ENCODE data around the gene GRIK1.

GRIK1 gene

GRCh38 chr21:29786496-29787360 lies 153.1 kb downstream of the GRIK1 start:
- no peak for DNase-seq (ENCODE audit: low spot score)

DNA sequence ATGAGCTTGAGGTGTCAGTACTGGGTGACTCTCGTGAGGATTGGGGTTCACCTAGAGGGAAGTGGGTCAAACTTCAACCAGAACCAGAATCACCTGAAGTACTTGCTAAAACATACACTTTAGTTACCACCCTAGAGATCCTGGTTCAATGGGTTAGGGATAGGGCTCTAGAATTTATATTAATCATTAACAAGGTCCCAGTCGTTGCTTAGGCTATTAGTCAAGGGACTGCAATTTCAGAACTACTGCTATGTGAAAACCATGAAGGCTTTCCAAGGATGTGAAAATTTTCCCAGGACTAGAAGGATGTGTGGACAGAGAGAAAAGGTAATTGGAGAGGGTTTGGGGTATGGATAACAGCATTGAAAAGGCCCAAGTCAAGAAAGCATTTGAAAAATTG lies 162.6 kb downstream of the GRIK1 start:
- no peak for DNase-seq (ENCODE audit: low spot score)

- no peak for DNase-seq (ENCODE audit: low spot score)
Measured at GRCh38 chr21:29775462-29775861, 164.3 kb downstream of the GRIK1 start.

GRCh38 chr21:29771491-29772066 lies 168.2 kb downstream of the GRIK1 start:
- DNase-seq (ENCODE audit: low spot score), result no peak

DNA sequence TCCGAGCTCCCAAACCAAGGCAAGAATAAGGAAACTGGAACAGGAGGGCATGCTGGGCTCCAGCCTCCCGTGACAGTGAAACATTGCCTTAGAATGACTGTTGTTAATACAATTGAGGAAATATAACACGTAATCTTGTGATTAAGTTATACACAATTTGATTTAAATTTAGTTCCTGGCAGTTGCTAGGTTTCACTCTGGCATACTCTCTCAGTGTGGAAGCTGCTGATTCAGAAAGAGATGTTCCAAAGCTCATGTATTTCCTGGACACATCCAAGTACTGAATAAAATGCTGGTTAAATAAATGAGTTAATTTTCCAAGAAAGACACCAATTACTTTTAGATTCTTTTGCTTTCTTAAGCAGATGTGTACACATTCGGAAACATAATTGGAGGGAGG lies 176.1 kb downstream of the GRIK1 start:
- DNase-seq (ENCODE audit: low spot score), result no peak

DNA sequence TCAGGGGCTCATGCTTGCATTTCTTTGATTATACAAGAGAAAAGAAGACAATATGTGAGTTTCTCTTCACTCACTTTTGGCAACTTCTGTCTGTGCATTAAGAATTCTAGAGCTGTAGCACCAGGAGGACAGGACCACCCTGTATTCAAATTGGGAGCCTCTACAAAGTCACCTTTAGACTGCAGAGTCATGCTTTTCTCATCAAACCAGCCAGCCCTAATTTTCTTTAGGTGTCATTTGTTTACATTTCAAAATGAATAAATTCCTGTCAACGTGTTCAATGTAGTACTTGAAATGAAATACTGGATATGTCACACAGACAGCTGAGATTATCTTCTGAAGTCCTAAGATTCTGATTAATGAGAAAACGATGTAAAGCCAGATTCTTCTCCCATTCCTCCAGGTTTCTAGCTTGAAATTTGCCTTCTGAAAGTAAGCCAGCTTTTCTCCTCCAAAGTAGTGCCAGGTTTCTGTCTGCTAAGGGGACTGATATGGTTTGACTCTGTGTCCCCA lies 177.2 kb downstream of the GRIK1 start:
- no peak for DNase-seq (ENCODE audit: low spot score)

DNA sequence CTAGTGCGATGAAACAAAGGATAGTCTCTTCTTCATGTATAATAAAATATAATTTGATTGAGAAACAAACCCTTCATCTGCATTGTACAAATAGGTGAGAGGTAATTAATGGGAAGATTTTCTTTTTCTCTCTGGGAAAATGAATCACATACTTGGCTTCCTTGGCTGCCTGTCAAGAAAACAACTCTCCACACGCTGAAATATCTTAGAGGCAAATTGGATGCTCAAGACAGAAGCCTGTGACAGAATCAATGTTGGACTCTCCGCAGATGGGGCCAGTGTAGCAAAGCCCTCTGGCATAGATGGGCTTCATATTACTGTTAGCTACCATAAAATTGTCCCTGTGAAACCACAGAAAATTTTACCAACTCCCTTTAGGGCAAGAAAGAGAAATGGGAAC lies 186.6 kb downstream of the GRIK1 start:
- DNase-seq (ENCODE audit: low spot score), result no peak

DNA sequence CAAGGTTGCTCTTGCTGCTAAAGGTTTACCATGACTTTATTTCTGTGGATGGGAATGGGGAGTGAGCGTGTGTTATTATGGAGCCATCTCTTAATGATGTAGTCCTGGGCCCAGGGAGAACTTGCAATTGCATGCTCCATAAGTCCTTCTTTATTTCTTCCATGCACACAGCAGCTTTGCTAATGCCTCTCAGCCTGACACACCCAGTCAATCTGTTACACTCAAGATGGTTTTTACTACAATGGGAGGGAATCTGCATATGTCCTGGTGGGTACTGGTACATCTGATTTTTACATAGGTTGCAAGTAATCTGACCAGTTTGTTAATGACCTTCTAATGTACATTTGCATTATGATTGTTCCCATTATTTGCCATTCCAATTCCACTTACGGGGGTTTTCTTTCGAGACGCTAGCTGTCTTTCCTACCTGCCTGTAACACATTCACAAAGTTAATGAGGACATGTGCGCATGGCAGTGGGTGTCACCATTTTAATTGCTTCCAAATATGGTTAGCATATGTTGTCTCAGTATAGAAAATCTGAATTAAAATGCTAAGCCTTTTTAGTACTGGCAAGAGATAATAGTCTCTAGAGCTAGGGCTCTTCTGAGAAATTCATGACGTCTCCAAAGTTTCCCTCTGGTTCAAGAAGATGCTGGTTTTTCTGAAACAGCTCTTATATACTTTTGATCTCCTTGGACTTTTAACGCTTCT lies 188.2 kb downstream of the GRIK1 start:
- no peak for DNase-seq (ENCODE audit: low spot score)

DNA sequence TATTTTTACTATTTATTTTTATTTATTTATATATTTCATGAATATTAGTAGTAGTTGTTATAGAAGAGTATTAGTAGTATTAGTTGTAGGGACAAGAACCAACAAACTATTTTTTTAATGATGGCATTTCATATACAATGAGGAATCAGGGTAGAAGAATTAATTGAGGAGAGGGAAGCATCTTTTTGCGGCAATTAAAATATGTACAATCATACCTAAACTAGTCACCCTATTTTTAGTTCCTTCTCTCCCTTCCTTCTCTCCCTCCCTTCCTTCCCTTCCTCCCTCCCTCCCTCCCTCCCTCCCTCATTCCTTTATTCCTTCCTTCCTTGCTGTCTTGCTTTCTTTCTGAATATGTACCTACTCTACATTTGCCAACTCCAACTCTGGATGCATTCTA lies 189.8 kb downstream of the GRIK1 start:
- no peak for DNase-seq (ENCODE audit: low spot score)

GRCh38 chr21:29749223-29749622 lies 190.6 kb downstream of the GRIK1 start:
- no peak for DNase-seq (ENCODE audit: low spot score)

- no peak for DNase-seq (ENCODE audit: low spot score)
Measured at GRCh38 chr21:29748391-29749167, 191.2 kb downstream of the GRIK1 start.

GRCh38 chr21:29741761-29742160 lies 198.0 kb downstream of the GRIK1 start:
- DNase-seq (ENCODE audit: low spot score), result no peak

DNA sequence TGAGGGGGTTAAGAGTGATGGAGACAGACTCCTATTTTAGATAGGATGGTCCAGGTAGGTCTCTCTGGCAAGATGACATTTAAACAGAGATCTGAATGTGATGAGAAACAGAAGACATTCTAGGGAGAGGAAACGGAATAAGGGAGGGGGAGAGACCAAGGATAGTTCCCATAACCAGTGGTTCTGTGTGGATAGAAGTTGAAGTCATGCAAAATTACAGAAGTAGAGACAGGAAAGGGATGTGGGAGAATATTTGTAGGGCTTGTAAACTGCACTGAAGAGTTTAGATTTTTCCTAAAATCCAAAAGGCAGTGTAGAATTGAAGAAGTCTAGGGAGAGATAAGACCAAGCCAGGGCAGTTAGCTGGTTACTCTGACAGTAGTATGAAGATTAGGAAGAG lies 200.6 kb downstream of the GRIK1 start:
- DNase-seq (ENCODE audit: low spot score), result no peak

DNA sequence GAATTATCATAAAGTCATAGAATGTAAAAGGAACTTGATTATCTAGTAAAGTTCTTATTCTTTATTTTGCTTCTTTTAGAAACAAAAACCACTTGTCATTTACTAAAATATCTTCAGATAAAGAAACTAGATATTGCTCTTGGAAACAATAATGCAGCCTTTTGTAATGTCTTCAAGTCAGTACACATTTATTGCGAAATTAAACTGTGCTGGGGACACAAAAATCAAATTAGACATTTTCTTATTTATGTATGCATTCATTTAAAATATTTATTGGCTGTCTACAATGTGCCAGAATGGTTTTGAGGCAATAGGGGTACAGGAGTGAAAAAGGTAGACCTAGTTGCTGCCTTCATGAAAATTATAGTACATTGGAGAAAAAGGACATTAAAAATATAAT lies 201.1 kb downstream of the GRIK1 start:
- no peak for DNase-seq (ENCODE audit: low spot score)

GRCh38 chr21:29737186-29737585 lies 202.6 kb downstream of the GRIK1 start:
- no peak for DNase-seq (ENCODE audit: low spot score)

- DNase-seq (ENCODE audit: low spot score), result no peak
Measured at GRCh38 chr21:29730281-29730680, 209.5 kb downstream of the GRIK1 start.

DNA sequence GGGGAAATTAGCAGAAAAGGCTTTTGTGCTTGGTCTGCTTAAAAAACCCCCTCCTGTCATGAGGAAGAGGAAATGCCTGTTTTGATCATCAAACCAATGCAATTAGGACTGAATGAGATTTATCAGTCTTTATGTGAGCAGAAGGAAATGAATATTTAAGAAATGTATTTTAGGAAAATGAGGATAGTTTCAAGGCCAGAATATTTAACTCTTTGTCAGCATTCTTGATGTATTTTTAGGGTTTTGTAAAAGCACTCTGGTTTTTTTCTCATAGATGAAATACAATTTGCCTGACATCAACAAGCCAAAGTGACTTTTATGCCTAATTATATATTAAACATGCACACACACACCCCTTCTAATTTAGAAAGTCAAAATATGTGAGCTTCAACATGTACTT lies 213.8 kb downstream of the GRIK1 start:
- no peak for DNase-seq (ENCODE audit: low spot score)

GRCh38 chr21:29725025-29725736 lies 214.6 kb downstream of the GRIK1 start:
- no peak for DNase-seq (ENCODE audit: low spot score)

DNA sequence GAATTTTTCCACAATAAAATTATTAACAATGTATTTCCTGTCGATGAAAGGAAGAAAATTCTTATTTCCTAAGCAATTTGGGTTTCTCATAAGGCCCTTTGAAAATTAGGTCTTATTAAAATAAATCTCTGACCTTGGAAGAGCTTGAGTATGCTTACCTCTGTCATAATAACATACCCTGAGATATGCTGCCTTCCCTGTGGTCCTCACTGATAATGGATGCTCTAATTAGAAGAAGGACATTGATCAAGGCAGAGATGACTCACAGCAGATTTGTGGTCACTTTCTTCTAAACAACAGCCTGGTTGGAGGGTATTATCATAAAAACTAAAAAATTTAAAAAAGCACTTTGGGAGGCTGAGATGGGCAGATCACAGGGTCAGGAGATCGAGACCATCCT lies 217.8 kb downstream of the GRIK1 start:
- DNase-seq (ENCODE audit: low spot score), result no peak

GRCh38 chr21:29721221-29721620 lies 218.6 kb downstream of the GRIK1 start:
- DNase-seq (ENCODE audit: low spot score), result no peak

DNA sequence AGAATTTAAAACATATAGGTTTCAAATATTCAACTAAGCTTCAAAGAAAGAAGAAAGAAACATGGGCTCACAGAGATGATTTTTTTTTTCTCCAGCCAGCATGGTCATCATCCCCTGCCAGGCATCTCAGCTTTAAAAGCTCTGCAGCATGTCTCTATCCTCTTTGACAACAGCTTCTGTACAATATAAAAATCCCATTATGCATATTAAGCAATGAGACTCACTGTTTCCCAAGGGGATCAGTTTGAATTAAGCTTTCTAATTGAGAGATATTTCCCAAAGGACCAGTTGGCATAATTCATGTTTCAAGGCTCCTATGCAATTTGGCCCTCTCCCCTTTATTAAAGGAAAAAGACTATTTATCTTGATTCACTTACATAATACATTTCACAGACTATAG lies 220.3 kb downstream of the GRIK1 start:
- DNase-seq (ENCODE audit: low spot score), result no peak

All from hematopoietic multipotent progenitor cell treated with erythropoietin and hydrocortisone succinate and interleukin-3 and kit ligand, for 17 days (in vitro differentiated cells).